Right ventricle myocardium inferior (tissue), 1 donor: Measurements from ENCODE around the gene CDH11. TPM values are rescaled to one million over a fixed set of nuclear protein-coding genes. Genes with fewer than 3 reads are reported as not detected.
A peak's percentile ranks its signal among the peaks of the same experiment; 100 is the strongest.

Experiments
- ATAC-seq: fragments of 200-7000 bp; cut with Tn5 transposase; one replicate; pipeline ENCODE4 v1.9.1; 2020; ENCODE audit warnings: mild to moderate bottlenecking, moderate library complexity
- DNase-seq: peaks from one replicate; pipeline ENCODE4 v3.0.0; 2021; ENCODE audit errors: missing footprints
- intact Hi-C: fragments of 100-400 bp; cut with DNase I; formaldehyde crosslinking; loops from one replicate; pipeline ENCODE4 v1.11.0; 2022
- total RNA-seq: library from RNA; stranded (reverse); fragmentation: NEBNext Ultra II Directional; extraction: Animal tissue kit (Norgen Biotek cat#: 25700); gene quantifications from one replicate; pipeline ENCODE4 v1.2.1, GENCODE V29; 2021
- donor health status: DM: no; HTN: yes; CAD: no; lungs with severe emphysema.

CDH11 gene
- total RNA-seq, 1 donor from 2014 or later = 8.8 TPM

DNA sequence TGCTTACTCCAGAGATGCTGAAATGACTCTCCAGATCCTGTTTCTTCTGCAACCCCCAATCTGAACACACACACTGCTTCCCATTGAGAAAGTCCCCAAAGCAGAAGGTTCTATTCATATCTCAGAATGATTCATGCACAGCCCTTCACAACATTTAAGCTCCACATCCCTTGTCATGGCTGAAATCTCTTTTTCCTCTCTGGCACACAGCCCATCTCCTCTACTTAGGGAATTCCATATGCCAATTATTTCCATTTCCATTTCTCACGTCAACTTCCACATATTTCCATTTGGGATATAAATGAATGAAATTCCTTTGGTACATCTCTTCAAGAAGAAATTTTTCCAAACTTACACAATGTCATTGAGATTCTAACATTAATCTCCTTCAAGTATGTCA is 119.6 kb downstream of the CDH11 start:
- DNase-seq = no peak
- ATAC-seq = no peak
- intact Hi-C loops = no loop called here

DNA sequence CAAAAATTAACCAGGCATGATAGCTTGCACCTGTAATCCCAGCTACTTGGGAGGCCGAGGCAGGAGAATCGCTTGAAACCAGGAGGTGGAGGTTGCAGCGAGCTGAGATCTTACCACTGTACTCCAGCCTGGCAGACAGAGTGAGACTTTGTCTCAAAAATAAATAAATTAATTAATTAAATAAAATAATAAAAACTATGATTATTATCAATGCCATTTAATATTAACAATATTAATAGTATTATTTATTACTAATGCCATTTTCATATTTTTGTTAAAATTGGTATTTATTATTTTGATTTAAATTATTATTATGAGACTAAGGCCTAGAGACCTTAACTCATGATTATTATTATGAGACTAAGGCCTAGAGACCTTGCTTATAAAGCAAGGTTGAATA is 121.2 kb downstream of the CDH11 start:
- ATAC-seq = no peak
- no peak for DNase-seq
- intact Hi-C loops = no loop called here

DNA sequence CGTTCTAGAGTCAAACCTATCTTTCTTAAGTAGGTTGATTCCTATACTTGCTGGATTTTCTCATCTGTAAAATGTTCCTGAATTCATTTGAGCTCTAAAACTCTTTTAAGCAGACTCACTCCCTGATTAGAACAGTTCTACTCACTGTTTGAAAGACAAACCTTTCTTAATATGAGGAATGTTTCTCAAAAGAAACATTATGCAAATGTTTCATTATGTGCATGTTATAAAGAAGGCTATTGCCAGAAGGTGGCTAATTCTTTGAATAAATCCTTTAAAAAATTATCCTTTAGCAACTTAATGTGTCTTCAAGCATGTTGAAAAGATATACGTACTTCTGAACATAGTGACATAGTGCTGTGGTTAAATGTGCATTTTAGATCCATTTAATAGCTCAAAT is 124.1 kb downstream of the CDH11 start:
- no peak for ATAC-seq
- intact Hi-C loops = no loop called here
- no peak for DNase-seq

DNA sequence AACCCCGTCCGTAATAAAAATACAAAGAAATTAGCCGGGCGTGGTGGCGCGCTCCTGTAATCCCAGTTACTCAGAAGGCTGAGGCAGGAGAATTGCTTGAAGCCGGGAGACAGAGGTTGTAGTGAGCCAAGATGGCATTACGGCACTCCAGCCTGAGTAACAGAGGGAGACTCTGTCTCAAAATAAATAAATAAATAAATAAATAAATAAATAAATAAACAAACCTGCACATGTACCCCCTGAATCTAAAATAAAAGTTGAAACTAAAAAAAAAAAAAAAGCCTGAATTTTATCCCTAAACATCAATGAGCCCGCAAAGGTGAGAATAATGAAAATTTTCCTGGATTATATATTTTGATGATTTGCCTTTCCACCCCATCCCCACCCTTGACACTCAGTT is 124.7 kb downstream of the CDH11 start:
- intact Hi-C loops = no loop called here
- DNase-seq (no peak), ATAC-seq (no peak)

DNA sequence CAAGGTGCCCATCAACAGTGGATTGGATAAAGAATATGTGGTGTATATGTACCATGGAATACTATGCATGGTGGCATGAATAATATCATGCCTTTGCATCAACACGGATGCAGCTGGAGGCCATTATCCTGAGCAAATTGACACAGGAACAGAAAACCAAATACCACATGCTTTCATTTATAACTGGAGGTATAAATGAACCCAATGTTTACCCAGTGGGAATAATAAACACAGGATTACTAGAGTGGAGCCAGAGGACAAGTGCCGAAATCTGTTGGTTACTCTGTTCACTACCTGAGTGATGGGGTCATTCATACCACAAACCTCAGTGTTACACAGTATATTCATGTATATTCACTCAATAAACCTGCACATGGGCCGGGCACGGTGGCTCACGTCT is 125.2 kb downstream of the CDH11 start:
- intact Hi-C loops = no loop called here
- no peak for DNase-seq
- no peak for ATAC-seq

DNA sequence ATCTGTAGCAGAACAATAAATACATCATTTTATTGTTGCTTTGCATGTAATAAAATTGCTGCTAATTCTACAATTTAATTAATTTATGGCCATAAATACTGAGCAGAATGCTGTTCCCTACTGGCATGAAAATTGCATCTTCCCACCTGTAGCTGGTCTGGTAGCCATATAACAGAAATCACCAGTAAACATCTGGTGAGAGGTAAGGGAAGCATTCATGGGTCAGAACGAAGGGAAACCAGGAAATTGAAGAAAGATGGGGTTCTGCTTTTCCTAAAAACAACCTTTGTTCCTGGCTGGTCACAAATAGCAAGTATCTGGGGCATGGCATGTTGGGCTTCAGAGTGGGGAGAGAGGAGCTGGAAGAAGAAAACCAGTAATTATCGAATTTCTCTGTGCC is 128.4 kb downstream of the CDH11 start:
- ATAC-seq = no peak
- no peak for DNase-seq
- intact Hi-C loops = no loop called here

DNA sequence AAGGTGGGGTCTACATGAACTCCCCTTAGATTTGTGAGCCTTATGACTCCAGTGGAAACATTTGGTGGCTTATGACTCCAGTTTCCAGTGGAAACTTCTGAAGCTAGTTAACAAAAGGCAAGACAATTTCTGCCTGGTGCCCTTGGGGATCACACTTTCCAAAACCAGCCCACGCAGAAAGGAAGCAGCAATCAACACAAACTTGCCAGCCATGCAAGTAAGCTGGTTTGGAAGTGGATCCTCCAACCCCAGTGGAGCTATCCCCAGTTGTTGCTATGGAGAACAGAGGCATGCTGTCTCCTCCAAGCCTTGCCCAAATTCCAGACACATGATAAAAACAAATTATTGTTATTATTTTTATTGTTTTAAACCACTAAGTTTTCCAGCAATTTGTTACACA is 130.9 kb downstream of the CDH11 start:
- DNase-seq = no peak
- intact Hi-C loops = no loop called here
- peak; percentile 23 for ATAC-seq

DNA sequence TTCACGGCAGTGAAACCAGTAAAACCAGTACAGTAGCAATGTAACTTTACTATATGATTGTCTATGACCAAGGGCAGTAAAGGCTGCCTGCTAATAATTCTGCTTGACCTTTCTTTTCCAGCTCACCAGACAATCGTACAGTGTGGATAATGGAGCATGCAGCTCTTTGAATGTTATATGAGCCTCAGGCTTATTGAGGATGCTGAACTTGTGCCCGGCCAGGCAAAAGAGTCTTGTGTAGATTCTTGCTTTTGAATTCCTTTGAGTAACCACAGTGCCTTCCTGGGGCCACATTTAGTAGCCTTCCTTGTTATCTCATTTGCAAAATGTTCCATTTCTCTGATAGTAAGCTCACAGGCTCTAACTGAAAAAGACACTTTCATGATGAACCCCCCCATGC is 131.8 kb downstream of the CDH11 start:
- intact Hi-C loops = no loop called here
- ATAC-seq (no peak), DNase-seq (no peak)

DNA sequence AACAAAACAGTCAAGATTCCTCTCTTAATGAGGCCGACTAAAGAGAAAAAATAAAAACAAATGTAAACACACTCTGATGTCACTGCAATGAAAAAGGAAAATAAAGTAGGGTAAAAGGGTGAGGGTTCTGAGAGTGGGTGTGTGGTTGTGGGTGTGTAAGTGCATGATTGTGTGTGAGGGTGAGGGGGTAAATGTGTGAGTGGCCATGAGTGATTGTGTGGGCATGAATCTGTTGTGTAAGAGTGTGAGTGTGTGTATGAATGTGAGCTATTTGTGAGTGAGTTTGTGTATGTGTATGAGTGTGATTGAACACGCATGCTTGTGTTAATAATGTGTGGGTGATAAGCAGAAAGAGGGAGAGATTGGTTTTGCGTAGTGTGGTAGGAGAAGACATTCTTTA is 132.8 kb downstream of the CDH11 start:
- intact Hi-C loops = no loop called here
- DNase-seq (no peak), ATAC-seq (no peak)

DNA sequence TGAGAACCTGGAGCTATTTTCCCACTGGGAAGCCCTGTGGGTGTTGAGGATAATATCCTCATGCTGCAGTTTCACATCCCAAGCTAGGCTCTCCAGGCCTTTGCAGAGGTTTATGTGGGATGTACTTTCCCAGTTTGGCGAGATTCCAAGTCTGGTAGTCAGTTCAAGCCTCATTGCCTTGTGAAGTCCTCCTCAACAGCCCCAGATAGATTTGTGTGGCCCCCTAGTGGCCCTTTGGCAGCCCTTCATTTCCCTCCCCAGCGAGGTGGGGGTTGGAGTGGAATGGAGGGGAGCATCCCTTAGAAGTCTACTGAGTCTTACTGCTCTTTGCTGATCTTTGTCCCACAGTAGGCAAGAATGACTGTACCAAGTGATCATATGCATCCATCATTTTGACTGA is 137.9 kb downstream of the CDH11 start:
- intact Hi-C loops = no loop called here
- ATAC-seq (peak; percentile 65), DNase-seq (no peak)

DNA sequence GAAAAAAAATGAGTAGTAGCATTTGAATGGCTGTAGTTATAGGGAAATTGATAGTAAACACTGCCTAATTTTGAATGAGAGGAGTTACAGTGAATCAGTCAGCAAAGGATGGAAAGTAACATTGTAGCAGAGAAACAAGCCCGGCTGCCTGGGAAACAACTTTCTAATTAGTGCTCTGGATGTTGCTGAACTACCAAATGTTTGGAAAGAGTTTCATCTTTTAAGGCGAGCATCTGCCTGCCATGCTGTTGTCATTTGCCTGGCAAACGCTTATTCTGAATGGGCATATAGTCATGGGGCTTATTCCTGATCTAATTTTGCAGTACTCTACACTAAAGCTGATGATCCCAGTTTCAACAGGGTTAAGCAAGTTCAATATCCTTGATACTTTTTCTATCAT is 138.6 kb downstream of the CDH11 start:
- intact Hi-C loops = no loop called here
- ATAC-seq (no peak), DNase-seq (no peak)

DNA sequence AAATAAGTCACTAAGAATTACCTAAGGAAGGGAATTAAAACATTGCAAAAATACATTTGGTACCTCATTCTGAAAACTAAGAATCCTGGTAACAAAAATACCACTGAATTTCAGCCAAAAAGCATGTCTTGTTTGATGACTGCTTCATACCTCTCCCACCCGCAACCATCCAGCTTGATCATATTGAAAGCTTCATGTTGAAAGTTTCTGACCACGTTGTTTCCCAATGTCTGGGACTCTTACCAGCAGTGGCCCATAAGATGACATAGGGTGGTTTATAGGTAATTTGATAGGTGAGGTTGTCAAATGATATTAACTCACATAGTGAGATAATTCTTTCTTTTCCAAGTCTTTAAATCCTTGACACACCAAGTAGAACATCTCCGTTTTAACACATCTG is 139.3 kb downstream of the CDH11 start:
- intact Hi-C loops = no loop called here
- ATAC-seq = no peak
- DNase-seq = no peak

DNA sequence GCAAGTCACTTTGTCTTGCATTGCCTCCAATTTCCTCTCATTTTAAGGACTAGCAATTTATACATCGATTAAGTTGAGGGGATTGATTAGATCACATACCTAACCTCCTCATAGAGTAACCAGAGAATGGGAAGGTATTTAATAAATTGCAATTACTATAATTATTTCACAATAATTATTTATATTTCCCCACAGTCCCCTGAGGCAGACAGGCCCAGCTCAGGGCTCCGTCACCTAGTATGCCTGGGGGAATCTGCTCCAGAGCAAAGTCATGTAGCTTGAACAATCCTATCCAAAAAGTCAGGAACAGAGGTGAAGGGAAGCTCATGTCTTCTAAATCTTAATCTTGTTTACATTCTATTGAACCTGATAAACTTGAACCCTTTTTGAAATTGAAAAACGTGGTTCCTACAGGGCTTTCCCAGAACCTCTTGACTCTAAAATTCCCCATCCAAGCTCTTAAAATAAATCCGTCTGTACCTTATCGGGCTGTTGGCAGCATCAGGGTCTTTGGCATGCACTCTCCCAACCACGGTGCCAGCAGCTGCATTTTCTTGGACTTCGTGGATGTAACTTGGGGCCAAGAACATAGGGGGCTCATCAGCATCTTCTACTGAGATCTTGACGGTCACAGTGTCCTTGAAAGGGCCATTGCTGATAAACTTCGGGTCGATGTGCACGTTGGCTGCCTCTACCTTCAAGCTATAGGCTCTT is 140.1 kb downstream of the CDH11 start:
- intact Hi-C loops = no loop called here
- no peak for DNase-seq
- ATAC-seq = no peak

DNA sequence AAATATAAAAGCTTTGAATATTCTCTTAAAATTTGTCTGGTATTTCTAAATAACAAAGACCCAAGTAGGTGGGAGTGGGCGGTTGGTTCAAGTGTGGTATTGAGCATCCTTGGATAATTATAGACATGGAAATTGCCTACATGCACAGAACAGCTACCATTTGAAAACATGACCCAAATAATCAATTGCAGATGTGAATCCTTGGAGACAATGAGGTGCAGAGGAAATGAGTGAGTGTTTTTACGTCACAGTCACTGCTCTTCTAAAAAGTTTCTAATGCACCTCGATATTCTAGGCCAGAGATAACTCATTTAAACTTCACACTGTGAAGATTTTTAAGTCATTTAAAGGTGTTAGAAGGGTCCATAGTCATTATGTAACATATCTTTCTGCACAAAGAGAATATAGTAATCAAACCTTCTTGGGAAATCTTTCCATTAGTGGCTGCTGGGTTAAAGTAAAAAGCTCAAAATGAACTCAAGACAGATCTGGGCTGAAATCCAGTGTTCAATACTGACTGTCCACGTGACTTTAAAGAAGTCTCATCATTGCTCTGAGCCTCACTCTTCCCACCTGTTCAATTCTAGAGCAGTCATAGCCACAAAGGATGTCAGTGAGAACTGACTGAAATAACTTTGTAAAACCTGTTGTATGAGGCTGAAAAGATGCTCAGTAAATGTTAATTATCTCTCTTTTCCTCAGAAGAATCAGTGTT is 144.5 kb downstream of the CDH11 start:
- no peak for DNase-seq
- intact Hi-C loops = no loop called here
- ATAC-seq = no peak

DNA sequence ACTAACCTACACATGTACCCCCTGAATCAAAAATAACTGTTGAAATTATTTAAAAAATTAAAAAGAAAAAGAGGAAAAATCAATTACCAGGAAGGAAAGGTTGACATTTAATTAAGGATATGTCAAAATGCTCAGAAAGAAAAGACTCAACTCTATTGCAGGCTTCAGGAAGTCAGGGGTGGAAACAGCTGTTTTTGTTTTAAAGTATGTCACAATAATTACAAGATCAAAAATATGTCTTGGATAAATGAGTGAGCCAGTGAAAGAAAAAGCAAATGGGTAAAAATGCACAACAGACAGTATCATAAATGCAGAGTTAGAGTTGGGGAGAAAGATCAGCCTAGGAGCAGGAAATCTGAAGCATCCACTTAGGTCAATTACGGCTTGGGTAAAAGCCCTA is 146.0 kb downstream of the CDH11 start:
- intact Hi-C loops = no loop called here
- ATAC-seq (no peak), DNase-seq (no peak)

DNA sequence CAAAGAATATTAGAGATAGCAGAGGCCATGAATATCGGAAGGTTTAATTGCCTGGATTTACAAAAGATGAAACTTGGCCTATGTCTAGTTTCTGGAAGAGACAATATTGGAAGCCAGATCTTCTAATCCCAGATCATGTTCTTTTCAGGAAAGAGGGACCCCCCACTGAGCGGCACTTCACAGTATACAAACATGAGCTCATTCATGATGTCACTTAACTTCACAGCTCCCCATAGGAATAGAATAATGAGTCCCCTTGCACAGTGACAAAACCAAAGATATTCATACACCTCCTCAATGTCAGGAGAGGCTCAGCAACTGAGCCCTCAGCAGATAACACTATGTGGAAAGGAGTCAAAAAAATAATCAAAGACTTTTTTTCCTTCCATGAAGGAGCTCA is 147.5 kb downstream of the CDH11 start:
- intact Hi-C loops = no loop called here
- DNase-seq (no peak), ATAC-seq (no peak)

DNA sequence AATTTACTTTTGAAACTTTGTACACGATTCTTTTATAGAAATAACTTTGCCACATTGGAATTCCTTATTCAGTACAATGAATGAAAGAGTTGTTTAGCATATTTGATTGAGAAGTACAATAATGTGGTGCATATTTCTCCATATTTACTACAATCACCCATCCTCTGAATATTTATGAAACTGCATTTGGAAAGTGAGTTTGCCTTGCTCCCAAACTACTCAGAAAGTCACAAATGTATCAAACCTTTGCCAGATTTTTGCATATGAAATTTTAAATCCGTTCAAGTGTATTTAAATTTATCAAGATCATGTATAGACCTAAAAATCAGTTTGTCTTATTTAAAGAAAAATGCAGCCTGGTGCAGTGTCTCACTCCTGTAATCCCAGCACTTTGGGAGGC is 148.7 kb downstream of the CDH11 start:
- DNase-seq = no peak
- intact Hi-C loops = no loop called here
- ATAC-seq = no peak

DNA sequence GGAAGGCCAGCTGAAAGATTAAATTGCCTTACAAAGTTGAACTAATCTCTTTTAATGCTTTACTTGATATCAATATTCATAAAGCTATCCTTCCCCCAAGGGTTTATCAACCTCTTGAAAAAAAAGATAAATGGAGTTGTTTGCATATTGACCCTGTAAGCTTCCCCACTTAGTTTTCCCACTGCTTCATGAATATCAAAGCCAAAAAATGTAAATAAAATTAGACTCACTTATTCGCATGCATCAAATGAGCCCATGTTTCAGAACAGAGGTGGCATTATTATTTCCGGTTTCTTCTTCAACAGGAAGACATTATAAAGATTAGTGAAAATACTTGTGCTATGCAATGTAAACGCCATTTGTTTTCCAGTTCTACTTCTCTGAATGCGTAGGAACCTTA is 150.7 kb downstream of the CDH11 start:
- DNase-seq = no peak
- intact Hi-C loops = no loop called here
- ATAC-seq = no peak

DNA sequence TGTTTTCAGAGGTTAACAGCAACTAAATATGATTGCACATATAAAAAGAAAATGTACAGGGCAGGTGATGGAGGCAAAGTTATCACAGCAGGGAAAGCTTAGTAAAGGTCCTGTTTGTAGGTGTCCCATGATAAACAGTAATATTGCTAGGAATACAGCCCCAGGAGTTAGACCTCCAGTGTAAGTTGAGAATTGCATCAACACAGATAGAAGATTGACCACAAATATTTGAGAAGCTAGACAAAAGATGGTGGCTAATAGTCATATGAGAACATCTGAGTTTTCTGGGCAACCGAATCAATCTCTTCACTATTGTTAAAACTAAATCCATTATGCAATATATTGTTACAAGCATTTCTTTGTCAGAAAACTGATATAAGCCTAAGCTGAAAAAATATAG is 152.6 kb downstream of the CDH11 start:
- DNase-seq (no peak), ATAC-seq (no peak)
- intact Hi-C loops = no loop called here

DNA sequence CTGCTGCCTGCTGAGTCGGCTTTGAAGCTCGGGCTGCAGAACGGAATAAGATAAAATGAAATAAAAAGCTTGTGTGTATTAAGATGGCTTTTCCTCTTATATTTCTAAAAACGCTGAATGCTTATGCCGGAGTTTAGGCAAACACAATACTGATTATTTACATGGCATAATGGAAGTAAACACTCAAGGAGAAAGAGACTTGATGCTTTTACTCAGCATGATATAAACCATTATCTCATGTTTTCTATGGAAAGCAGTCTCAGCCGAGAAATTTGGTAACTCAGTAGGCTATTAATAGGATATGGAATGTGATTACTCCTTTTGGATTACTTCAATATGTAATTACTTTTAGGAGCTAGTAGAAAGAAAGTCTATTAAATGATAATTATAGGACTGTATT is 153.3 kb downstream of the CDH11 start:
- no peak for ATAC-seq
- intact Hi-C loops = no loop called here
- no peak for DNase-seq

DNA sequence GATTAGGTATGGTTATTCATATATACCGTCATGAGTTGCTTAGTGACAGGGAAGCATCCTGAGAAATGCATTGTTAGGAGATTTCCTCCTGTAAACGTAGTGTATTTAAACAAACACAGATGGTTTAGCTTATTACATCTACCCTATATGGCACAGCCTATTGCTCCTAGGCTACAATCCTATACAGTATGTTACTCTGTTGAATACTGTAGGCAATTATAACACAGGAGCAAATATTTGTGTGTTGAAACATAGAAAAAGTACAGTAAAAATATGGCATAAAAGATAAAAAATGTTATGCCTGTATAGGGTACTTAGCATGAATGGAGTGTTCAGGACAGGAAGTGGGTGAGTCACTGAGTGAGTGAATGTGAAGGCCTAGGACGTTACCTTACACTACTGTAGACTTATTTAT is 157.7 kb downstream of the CDH11 start:
- no peak for DNase-seq
- intact Hi-C loops = no loop called here
- ATAC-seq = no peak
